Hepatocyte (in vitro differentiated cells): ENCODE results near the gene SIL1. TPM values are rescaled to one million over a fixed set of nuclear protein-coding genes. Genes with fewer than 3 reads are reported as not detected.

Experiments
- DNase-seq: peaks from one replicate; pipeline ENCODE4 v3.0.0-alpha.2; 2016; ENCODE audit warnings: low spot score
- H2AFZ ChIP-seq: fragments of 200-600 bp; sonication (generic); 2 replicates; pipeline ENCODE4 v1.6.0; 2016; ENCODE audit warnings: antibody characterized with exemption, mild to moderate bottlenecking
- H3K27ac ChIP-seq: fragments of 200-600 bp; sonication (generic); 2 replicates; pipeline ENCODE4 v1.5.1; 2016; ENCODE audit warnings: mild to moderate bottlenecking
- H3K27me3 ChIP-seq: fragments of 200-600 bp; sonication (generic); 2 replicates; pipeline ENCODE4 v1.6.1; 2016
- H3K36me3 ChIP-seq: fragments of 200-600 bp; sonication (generic); replicated peaks from 2 replicates; pipeline ENCODE4 v1.5.1; 2016; ENCODE audit warnings: low read depth; ENCODE audit not compliant: insufficient read depth
- H3K4me1 ChIP-seq: fragments of 200-600 bp; sonication (generic); 2 replicates; pipeline ENCODE4 v1.5.1; 2016; ENCODE audit warnings: mild to moderate bottlenecking, moderate library complexity; ENCODE audit not compliant: insufficient read depth
- H3K4me2 ChIP-seq: fragments of 200-600 bp; sonication (generic); 2 replicates; pipeline ENCODE4 v1.6.0; 2016
- H3K4me3 ChIP-seq: fragments of 200-600 bp; sonication (generic); 2 replicates; pipeline ENCODE4 v1.5.1; 2016; ENCODE audit warnings: mild to moderate bottlenecking
- H3K79me2 ChIP-seq: fragments of 200-600 bp; sonication (generic); 2 replicates; pipeline ENCODE4 v1.6.0; 2017; ENCODE audit warnings: mild to moderate bottlenecking
- H3K9me2 ChIP-seq: fragments of 200-600 bp; sonication (generic); replicated peaks from 2 replicates; pipeline ENCODE4 v1.6.0; 2017; ENCODE audit warnings: mild to moderate bottlenecking; ENCODE audit not compliant: insufficient read depth
- H3K9me3 ChIP-seq: fragments of 200-600 bp; sonication (generic); 2 replicates; pipeline ENCODE4 v1.5.1; 2016; ENCODE audit warnings: low read depth, mild to moderate bottlenecking
- H4K20me1 ChIP-seq: fragments of 200-600 bp; sonication (generic); 2 replicates; pipeline ENCODE4 v1.6.0; 2016; ENCODE audit warnings: mild to moderate bottlenecking; ENCODE audit not compliant: insufficient read depth, poor library complexity, severe bottlenecking
- CTCF ChIP-seq: fragments of 200-600 bp; sonication (generic); IDR thresholded peaks from 2 replicates; pipeline ENCODE4 v1.5.1; 2016; ENCODE audit warnings: antibody characterized with exemption, mild to moderate bottlenecking; ENCODE audit not compliant: poor library complexity
- EZH2 ChIP-seq: fragments of 200-600 bp; sonication (generic); IDR thresholded peaks from 2 replicates; pipeline ENCODE4 v1.6.1; 2016; ENCODE audit warnings: antibody characterized with exemption, mild to moderate bottlenecking, borderline replicate concordance
- EZH2phosphoT487 ChIP-seq: fragments of 200-600 bp; sonication (generic); IDR thresholded peaks from one replicate; pipeline ENCODE4 v1.6.1; 2018; ENCODE audit warnings: antibody characterized with exemption, mild to moderate bottlenecking, low read depth, moderate library complexity; ENCODE audit not compliant: unreplicated experiment, severe bottlenecking
- WGBS: methylation state at CpG from one replicate; pipeline ENCODE4 v1.1.6; 2016; ENCODE audit warnings: low lambda C conversion rate; ENCODE audit errors: missing lambda C conversion rate; 5-methylcytosine and 5-hydroxymethylcytosine counted together
- polyA plus RNA-seq: library from polyadenylated mRNA; unstranded; fragments of >200 nt; fragmentation: Nextera tagmentation; extraction: Ambion mirVana; gene quantifications from 2 replicates; pipeline ENCODE4 v1.2.1, GENCODE V29; 2016
- total RNA-seq: library from RNA; depleted of rRNA; stranded (reverse); fragments of >200 nt; gene quantifications from 2 replicates; pipeline ENCODE4 v1.2.3, GENCODE V29; 2014

Gene SIL1
- total and polyA plus RNA-seq, 2 experiments from 2014 or later: 82.0 to 176 TPM

GRCh38 chr5:139188558-139189270, 9.5 kb downstream of the SIL1 start:
- Histone ChIP-seq H3K9me3 (no peaks in the 10 kb centered on the region), H3K9me2 (no peaks in the 10 kb centered on the region), H2AFZ (no peak overlapping the region), H3K27ac (peak overlapping the region; percentile 76), H3K27me3 (no peaks in the 10 kb centered on the region), H3K79me2 (peaks cover 65% of the 10 kb centered on the region), H3K4me3 (no peak overlapping the region), H3K4me2 (peak overlapping the region; percentile 37), H3K36me3 (no peaks in the 10 kb centered on the region), H3K4me1 (peaks cover 37% of the 10 kb centered on the region), H4K20me1 (no peaks in the 10 kb centered on the region)
- TF ChIP-seq CTCF (no peak), EZH2 (no peak), EZH2phosphoT487 (no peak)
- 56% methylated on average over 5 of the region's 5 CpGs for WGBS
- peak; percentile 49 for DNase-seq

- Histone ChIP-seq H3K36me3 (no peaks in the 10 kb centered on the region), H3K79me2 (peaks cover 59% of the 10 kb centered on the region), H4K20me1 (no peaks in the 10 kb centered on the region), H3K4me2 (no peak overlapping the region), H3K4me1 (peaks cover 56% of the 10 kb centered on the region), H3K9me3 (no peaks in the 10 kb centered on the region), H3K27ac (peak overlapping the region; percentile 55), H3K9me2 (no peaks in the 10 kb centered on the region), H3K4me3 (no peak overlapping the region), H3K27me3 (no peaks in the 10 kb centered on the region), H2AFZ (no peak overlapping the region)
- no peak for DNase-seq
- 96% methylated on average over 6 of the region's 6 CpGs for WGBS
- TF ChIP-seq EZH2 (no peak), EZH2phosphoT487 (no peak)
Observed at GRCh38 chr5:139186752-139187326, 11.3 kb downstream of the SIL1 start.

- TF ChIP-seq EZH2phosphoT487: no peak
- peaks cover 62% of the 10 kb centered on the region for H3K4me1 ChIP-seq
- peak overlapping the region; percentile 30 for H3K4me2 ChIP-seq
- no peak overlapping the region for H3K4me3 ChIP-seq
- 93% methylated on average over 3 of the region's 3 CpGs for WGBS
- no peak overlapping the region for H2AFZ ChIP-seq
- no peaks in the 10 kb centered on the region for H4K20me1 ChIP-seq
- H3K27me3 ChIP-seq: no peaks in the 10 kb centered on the region
- no peaks in the 10 kb centered on the region for H3K9me3 ChIP-seq
- DNase-seq: no peak
- peak overlapping the region; percentile 55 for H3K27ac ChIP-seq
- H3K36me3 ChIP-seq: no peaks in the 10 kb centered on the region
- H3K9me2 ChIP-seq: no peaks in the 10 kb centered on the region
- H3K79me2 ChIP-seq: peaks cover 61% of the 10 kb centered on the region
Observed at GRCh38 chr5:139186261-139186660, 11.9 kb downstream of the SIL1 start.

- Histone ChIP-seq H3K9me3 (no peaks in the 10 kb centered on the region), H3K27me3 (no peaks in the 10 kb centered on the region), H3K4me1 (peaks cover 64% of the 10 kb centered on the region), H2AFZ (no peak overlapping the region), H3K4me3 (no peak overlapping the region), H3K36me3 (no peaks in the 10 kb centered on the region), H3K27ac (peak overlapping the region; percentile 55), H3K79me2 (peaks cover 61% of the 10 kb centered on the region), H3K4me2 (peak overlapping the region; percentile 30), H3K9me2 (no peaks in the 10 kb centered on the region), H4K20me1 (no peaks in the 10 kb centered on the region)
- TF ChIP-seq EZH2 (no peak), CTCF (no peak), EZH2phosphoT487 (no peak)
- 78% methylated on average over 1 of the region's 1 CpG for WGBS
- DNase-seq: no peak
Observed at GRCh38 chr5:139185589-139185988, 12.6 kb downstream of the SIL1 start.
